Activated CD4-positive, alpha-beta T cell treated with anti-CD3 and anti-CD28 coated beads, Interleukin-2, amount 50 U/mL, for 4 hours (primary cell): Measurements from ENCODE around the gene SEC31A.
"Not testable (repeated sequence)": the region's sequence is repeated elsewhere in the genome, so short reads cannot be mapped to it uniquely, and the experiment has no call there.

Source experiments
- DNase-seq, 2 experiments: peaks; one replicate each; pipeline ENCODE4 v3.0.0-alpha.2; 2020

SEC31A gene

GRCh38 chr4:82891707-82892466 lies 934 bp upstream of the SEC31A start:
- no peak for DNase-seq

- DNase-seq: no peak
Observed at GRCh38 chr4:82890528-82890900, 439 bp downstream of the SEC31A start.

DNA sequence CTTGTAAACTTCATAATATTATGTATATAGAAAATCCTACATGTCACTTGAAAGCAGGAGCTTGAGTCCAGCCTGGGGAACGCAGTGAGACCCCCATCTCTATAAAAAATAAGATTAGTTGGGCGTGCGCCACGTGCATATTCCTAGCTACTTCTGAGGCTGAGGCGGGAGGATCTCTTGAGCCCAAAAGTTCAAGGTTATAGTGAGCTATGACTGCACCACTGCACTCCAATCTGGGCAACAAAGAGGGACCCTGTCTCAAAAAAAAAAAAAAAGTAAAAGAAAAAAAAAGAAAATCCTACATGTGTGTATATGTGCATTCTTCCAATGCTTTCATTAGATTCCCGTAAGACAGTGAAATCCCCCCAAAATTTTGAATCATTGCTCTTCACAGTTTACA lies 1.7 kb downstream of the SEC31A start:
- no peak for DNase-seq

GRCh38 chr4:82886147-82886942 lies 4.6 kb downstream of the SEC31A start:
- no peak for DNase-seq

- no peak for DNase-seq
Observed at GRCh38 chr4:82885410-82885809, 5.5 kb downstream of the SEC31A start.

- no peak for DNase-seq
Observed at GRCh38 chr4:82868572-82868971, 22.4 kb downstream of the SEC31A start.

GRCh38 chr4:82866706-82867385 lies 24.1 kb downstream of the SEC31A start:
- no peak for DNase-seq

DNA sequence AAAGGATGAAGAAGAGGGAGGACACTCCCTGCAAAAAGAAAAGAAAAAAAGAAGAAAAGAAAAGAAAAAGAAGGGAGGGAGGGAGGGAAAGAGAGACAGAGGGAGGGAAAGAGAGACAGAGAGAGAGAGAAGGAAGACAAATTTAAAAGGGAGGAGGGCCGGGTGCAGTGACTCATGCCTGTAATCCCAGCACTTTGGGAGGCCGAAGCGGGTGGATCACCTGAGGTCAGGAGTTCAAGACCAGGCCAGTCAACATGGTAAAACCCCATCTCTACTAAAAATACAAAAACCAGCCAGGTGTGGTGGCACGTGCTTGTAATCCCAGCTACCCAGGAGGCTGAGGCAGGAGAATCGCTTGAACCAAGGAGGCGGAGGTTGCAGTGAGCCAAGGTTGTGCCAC lies 24.9 kb downstream of the SEC31A start:
- not testable (repeated sequence) for DNase-seq

GRCh38 chr4:82865592-82865991 lies 25.4 kb downstream of the SEC31A start:
- no peak for DNase-seq

GRCh38 chr4:82864336-82864979 lies 26.5 kb downstream of the SEC31A start:
- DNase-seq: no peak

DNA sequence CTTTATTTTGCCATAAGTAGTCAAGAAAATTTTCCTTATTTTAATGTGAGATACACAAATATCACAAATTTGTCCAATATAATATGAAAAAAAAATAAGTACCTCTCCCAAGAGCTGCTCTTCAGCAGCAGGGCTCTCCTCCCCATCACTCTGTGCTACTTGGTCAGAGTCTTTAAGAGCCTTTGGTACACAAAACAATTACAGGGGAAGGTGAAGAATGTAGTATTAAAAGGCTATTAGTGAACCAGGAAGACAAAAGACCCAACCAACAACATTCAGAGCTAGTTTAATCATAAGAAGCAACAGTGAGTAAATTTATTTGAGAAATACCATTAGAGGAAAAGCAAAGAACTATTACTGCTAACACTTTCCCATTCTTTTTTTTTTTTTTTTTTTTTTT lies 29.4 kb downstream of the SEC31A start:
- DNase-seq: no peak

DNA sequence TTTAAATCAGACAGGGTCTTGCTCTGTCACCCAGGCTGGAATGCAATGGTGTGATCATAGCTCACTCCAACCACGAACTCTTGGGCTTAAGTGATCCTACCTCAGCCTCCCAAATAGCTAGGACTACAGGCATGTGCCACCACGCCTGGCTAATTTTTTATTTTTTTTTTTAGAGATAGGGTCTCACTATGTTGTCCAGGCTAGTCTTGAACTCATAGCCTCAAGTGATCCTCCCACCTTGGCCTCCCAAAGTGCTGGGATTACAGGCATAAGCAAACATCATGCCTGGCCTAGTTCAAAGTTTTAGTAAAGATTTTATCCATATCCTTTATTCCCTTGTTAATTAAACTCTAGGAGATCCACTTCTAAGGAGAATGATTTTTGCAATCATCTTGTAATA lies 30.5 kb downstream of the SEC31A start:
- DNase-seq: not testable (repeated sequence)

- DNase-seq: no peak
Observed at GRCh38 chr4:82852751-82853285, 38.1 kb downstream of the SEC31A start.

DNA sequence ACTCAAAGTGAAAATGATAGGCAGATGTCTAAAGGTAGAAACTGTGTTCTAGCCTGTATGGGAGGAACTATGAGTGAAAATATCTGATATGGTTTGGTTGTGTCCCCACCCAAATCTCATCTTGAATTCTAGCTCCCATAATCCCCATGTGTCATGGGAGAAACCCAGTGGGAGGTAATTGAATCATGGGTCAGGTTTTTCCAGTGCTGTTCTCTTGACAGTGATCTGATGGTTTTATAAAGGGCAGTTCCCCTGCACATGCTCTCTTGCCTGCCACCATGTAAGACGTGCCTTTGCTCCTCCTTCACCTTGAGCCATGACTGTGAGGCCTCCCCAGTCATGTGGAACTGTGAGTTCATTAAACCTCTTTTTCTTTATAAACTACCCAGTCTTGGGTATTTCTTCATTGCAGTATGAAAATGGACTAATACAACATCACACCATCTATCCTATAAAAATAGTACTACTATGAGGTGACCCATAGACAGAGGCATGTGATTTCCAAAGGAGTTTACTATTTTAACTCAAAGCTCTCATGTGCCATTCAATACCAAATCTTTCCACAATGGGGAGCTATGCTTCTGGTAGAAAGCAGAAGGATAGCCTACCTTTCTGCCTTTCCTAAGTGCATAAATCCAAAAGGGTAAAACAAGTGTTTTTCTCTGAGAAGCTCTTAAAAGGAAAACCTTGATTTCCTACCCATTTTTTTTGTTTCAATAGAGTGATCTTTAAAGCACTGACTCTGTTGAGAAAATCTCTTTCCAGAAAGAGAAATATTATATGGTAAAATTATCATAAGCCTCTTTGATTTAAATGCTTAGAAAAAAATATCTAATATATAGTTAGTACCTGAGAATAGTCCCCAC lies 38.8 kb downstream of the SEC31A start:
- DNase-seq: no peak

DNA sequence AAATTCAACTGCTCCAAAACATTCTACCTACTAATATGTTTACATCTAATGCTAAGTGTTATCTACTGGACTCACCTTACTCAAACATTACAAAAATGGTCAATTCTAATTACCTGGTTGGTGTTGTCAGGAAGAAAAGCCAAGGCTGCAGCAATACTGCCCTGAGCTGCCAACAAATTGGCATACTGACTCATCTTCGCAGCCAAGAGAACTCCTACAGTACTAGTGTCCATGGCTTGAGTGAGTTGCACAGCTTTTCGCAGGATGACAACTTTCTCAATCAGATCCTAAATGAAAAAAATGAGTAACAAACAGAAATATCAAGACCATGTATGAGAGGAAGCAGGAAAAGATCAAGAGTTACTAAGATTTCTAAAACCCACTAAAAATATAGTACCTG lies 39.6 kb downstream of the SEC31A start:
- no peak for DNase-seq

GRCh38 chr4:82850684-82851083 lies 40.3 kb downstream of the SEC31A start:
- no peak for DNase-seq

DNA sequence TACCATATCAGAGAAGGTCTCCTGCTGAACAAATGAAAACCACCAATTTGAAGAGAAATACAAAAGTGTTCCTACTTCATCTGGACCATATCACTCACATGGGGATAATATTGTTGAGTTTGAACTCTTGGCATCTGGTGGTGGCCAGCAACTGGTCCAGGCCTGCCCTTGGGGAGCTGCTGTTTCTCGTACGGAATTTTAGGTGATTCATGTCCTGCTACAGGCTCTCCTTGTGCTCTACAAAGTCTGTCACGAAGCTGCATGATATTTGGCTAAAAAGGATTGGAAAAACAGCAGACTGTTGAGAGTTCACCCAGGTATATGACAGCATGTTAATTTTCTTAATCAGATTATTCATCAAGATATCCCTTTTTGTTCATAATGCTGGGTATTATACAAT lies 42.2 kb downstream of the SEC31A start:
- DNase-seq: no peak

- no peak for DNase-seq
Observed at GRCh38 chr4:82842593-82842992, 48.4 kb downstream of the SEC31A start.

- no peak for DNase-seq
Observed at GRCh38 chr4:82839624-82840023, 51.3 kb downstream of the SEC31A start.

GRCh38 chr4:82833696-82834313 lies 57.1 kb downstream of the SEC31A start:
- no peak for DNase-seq

DNA sequence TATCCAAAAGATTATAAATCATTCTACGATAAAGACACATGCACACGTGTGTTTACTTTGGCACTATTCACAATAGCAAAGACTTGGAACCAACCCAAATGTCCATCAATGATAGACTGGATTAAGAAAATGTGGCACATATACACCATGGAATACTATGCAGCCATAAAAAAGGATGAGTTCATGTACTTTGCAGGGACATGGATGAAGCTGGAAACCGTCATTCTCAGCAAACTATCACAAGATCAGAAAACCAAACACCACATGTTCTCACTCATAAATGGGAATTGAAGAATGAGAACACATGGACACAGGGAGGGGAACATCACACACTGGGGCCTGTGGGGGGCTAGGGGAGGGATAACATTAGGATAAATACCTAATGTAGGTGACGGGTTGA lies 57.9 kb downstream of the SEC31A start:
- not testable (repeated sequence) for DNase-seq

- no peak for DNase-seq
Observed at GRCh38 chr4:82825425-82825824, 65.5 kb downstream of the SEC31A start.
